GM13976 (cell line): Measurements from ENCODE around the gene RGS6.

Source experiments
- DNase-seq: peaks from one replicate; pipeline ENCODE4 v3.0.0; 2012; ENCODE audit warnings: low spot score
- CTCF ChIP-seq: IDR thresholded peaks from 2 replicates; pipeline ENCODE4 v1.5.1; 2012; ENCODE audit warnings: borderline replicate concordance, mild to moderate bottlenecking; ENCODE audit not compliant: insufficient read depth; ENCODE audit errors: extremely low read depth, missing control alignments, control extremely low read depth
- in situ Hi-C: fragments of 300-500 bp; cut with MboI; formaldehyde crosslinking; loops from one replicate; pipeline ENCODE4 v1.12.0; 2022; ENCODE audit warnings: low sequenced_read_pairs, mixed read lengths, inconsistent platforms; ENCODE audit not compliant: unreplicated experiment

Gene RGS6

GRCh38 chr14:72291908-72292688 is 359.9 kb downstream of the RGS6 start:
- DNase-seq = peak; percentile 59
- in situ Hi-C loops = no loop called here
- peak; percentile 43 for TF ChIP-seq CTCF

GRCh38 chr14:72292689-72293024 is 360.4 kb downstream of the RGS6 start:
- DNase-seq = no peak
- no peak for TF ChIP-seq CTCF
- in situ Hi-C loops = no loop called here

- in situ Hi-C loops = no loop called here
Observed at GRCh38 chr14:72301352-72301751, 369.1 kb downstream of the RGS6 start.

GRCh38 chr14:72303930-72304329 is 371.7 kb downstream of the RGS6 start:
- no peak for TF ChIP-seq CTCF
- no peak for DNase-seq
- in situ Hi-C loops = no loop called here

More at GRCh38 chr14:72301352-72301751, 369.1 kb downstream of the RGS6 start:
- DNase-seq = no peak
- TF ChIP-seq CTCF = no peak

- in situ Hi-C loops = no loop called here
- DNase-seq = no peak
- TF ChIP-seq CTCF = no peak
Observed at GRCh38 chr14:72305561-72305960, 373.3 kb downstream of the RGS6 start.

DNA sequence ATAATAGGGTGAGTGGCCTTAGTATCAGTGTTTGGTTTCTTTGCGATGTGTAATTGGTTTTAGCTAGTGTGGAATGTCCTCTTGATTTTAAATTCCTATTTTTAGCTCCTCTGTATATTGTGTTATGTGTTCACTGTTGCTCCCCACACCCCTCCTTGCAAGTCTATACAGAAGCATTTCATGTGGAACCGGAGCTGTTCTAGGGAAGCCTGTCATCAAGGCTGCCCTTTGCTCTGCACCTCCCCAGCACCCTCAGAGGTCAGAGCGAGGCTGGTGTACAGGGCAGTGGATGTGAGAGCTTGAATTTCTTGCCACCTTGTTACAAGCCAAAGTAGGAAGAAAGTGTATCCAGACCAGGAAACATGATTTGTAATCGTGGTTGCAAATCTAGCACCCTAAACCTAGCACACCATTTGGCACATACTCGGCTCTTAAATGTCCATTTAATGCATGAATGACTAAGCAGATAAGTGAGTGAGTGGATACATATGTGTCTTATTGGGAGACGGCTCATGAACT is 376.8 kb downstream of the RGS6 start:
- no peak for TF ChIP-seq CTCF
- DNase-seq = no peak

More for the DNA sequence above, 376.8 kb downstream of the RGS6 start:
- in situ Hi-C loops = no loop called here
